Heart left ventricle (tissue), 13 donors: ENCODE data around the gene SPSB4.

ENCODE experiments used
- POLR2A ChIP-seq, 2 donors: fragments of 450-650 bp; IDR thresholded peaks; one replicate each; pipeline ENCODE4 v1.6.1; 2017; ENCODE audit warnings: antibody characterized with exemption in 2 of 2, mild to moderate bottlenecking in 2 of 2, moderate library complexity in 2 of 2
- TF ChIP-seq, protein P1 (sequence below), 12 donors: fragments of 200-600 bp; sonication (generic) in 4 of 12; IDR thresholded peaks; one replicate each; pipeline versions ENCODE4 v1.5.0 to v1.8.0; 2018 to 2022; ENCODE audit warnings: antibody characterized with exemption in 12 of 12, mild to moderate bottlenecking in 5 of 12
- donor health status: ischemic (EF 13 %, LVEDD 7.1; RV severe dilation, severe dysfunction).
- donor health status: DM: no; HTN: yes; CAD: no.
- donor health status: DM: no; HTN: no; CAD: no.
- donor health status: ischemic (EF 25% LVEDD 6.9; RV normal size, moderate dysfunction).
- donor health status: ischemic (EF 25% LVEDD 5.7; RV mildly dilated, moderate dysfunction).
- donor health status: ischemic (EF 35%, LVEDD 5.7; RV mildly dilated, moderate dysfunction).
- donor health status: nonischemic (EF 11% LVEDD 7.7; RV severe dilation, severe dysfunction).
- donor health status: DM: yes; HTN: yes; CAD: no.
- donor health status: PGD.
- donor health status: ischemic (EF 29% LVEDD 5.4; RV normal size, mild dysfunction).
- donor health status: nonischemic (EF 23%, LVEDD 6.1; RV moderate dilation, normal function).

DNA sequence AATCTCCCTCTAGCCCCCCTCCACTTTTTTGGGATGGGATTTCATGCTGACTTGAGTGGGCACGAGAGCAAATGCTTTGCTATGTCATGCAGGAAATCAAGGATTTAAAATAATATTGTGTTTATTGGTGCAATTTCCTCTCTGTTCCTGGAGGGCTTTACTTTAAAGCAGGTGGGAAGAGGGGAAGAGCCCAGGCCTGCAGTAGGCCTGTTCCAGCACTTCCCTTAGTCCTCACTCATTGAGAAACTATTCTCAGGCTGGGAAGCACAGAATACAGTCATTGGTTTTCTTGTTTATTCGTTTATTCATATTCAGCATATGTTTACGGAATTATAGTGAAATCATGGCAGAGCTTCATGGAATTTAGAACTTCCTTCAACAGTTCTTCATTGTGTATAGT is 41.7 kb upstream of the SPSB4 start:
- TF ChIP-seq, protein P1, sequence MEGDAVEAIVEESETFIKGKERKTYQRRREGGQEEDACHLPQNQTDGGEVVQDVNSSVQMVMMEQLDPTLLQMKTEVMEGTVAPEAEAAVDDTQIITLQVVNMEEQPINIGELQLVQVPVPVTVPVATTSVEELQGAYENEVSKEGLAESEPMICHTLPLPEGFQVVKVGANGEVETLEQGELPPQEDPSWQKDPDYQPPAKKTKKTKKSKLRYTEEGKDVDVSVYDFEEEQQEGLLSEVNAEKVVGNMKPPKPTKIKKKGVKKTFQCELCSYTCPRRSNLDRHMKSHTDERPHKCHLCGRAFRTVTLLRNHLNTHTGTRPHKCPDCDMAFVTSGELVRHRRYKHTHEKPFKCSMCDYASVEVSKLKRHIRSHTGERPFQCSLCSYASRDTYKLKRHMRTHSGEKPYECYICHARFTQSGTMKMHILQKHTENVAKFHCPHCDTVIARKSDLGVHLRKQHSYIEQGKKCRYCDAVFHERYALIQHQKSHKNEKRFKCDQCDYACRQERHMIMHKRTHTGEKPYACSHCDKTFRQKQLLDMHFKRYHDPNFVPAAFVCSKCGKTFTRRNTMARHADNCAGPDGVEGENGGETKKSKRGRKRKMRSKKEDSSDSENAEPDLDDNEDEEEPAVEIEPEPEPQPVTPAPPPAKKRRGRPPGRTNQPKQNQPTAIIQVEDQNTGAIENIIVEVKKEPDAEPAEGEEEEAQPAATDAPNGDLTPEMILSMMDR (IDR thresholded peaks at IDR 0.05) = no peak
- TF ChIP-seq POLR2A (IDR thresholded peaks at IDR 0.05) = no peak
